ENCODE data around the gene EYS.
"Not testable (repeated sequence)": the region's sequence is repeated elsewhere in the genome, so short reads cannot be mapped to it uniquely, and the experiment has no call there.

Gene EYS

DNA sequence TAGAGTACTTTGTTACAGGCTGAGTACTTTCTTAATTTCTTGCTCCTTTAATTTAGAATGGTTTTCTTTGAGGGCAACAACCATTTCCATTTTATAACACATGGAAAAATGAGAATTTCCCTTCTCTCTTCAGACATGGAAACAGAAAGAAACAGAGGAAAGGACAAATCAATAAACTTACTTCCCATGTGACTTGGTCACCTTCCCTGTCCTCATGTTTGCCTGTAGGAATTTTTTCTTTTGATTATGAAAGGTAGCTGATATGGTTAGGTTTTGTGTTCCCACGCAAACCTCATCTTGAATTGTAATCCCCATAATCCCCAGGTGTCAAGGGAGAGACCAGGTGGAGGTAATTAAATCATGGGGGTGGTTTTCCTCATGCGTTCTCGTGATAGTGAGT lies 1901.7 kb downstream of the EYS start:
- no CpG with 5 or more reads among the region's 3 CpGs for WGBS (ENCODE audit: insufficient coverage)
- CTCF ChIA-PET = interaction anchor here (1.1 kb wide), 1 partner anchor 12 kb away, joined by 3 read pairs; no protein-coding TSS in a partner anchor

DNA sequence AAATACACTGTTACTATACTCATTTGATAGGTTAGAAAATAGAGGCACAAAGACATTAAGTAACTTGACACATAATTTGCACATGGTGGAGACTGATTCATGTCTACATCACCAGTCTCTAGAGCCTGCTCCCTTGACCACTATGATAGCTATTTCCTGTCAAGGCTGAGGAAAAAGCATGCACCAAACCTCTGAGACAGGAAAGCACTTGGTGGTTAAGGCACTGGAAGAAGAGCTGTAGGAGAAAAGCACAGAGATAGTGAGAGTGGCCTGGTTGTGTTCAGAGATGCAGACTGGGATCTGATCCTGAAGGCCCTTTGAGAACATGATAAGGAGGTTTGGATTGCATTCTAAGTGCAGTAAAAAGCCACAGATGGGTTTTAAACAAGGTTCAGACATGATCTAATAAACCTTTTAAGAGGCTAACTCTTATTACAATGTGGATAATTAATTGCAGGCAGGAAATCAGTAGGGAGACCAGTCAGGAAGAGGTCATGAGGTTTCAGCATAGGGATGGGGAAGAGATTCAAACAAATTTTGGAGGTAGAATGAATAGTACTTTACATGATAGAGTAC lies 1902.6 kb downstream of the EYS start:
- no peak for DNase-seq
- no peaks in the 10 kb centered on the region for H3K9me3 ChIP-seq (ENCODE audit: control extremely low read depth in 1 of 5, control insufficient read depth in 4 of 5, insufficient read depth in 2 of 5, low read depth in 1 of 5, low read length in 4 of 5)
- ChIA-PET CTCF (interaction anchor here (0.9 to 2.9 kb wide), 6 partner anchors 10 to 498 kb away, joined by 3 to 19 read pairs (median 6); no protein-coding TSS in a partner anchor), POLR2A (no interaction called here)
- H3K27me3 ChIP-seq (replicated peaks in 2 of 5; ENCODE audit: control insufficient read depth in 4 of 5, insufficient read depth in 5 of 5, low read length in 4 of 5) = no peaks in the 10 kb centered on the region
- no peaks in the 10 kb centered on the region for H3K36me3 ChIP-seq (ENCODE audit: control insufficient read depth in 4 of 4, insufficient read depth in 4 of 4, low read length in 3 of 4)
- no peak overlapping the region for H3K4me3 ChIP-seq (ENCODE audit: control insufficient read depth in 1 of 7, extremely low read depth in 1 of 7, insufficient read depth in 4 of 7, low read depth in 2 of 7, low read length in 6 of 7)
- no peak overlapping the region for H3K27ac ChIP-seq (ENCODE audit: insufficient read depth in 1 of 2, low read depth in 1 of 2, low read length in 2 of 2, poor library complexity in 1 of 2, severe bottlenecking in 2 of 2)
- peaks cover 5 to 28% (median 19%) of the 10 kb centered on the region in 4 experiments for H3K4me1 ChIP-seq (ENCODE audit: control extremely low read depth in 1 of 4, control insufficient read depth in 4 of 4, insufficient read depth in 4 of 4, low read length in 3 of 4)

More for the DNA sequence above, 1901.7 kb downstream of the EYS start:
- no peak for DNase-seq
- H3K36me3 ChIP-seq (ENCODE audit: control insufficient read depth in 4 of 4, insufficient read depth in 4 of 4, low read length in 3 of 4) = no peaks in the 10 kb centered on the region
- H3K27ac ChIP-seq (ENCODE audit: insufficient read depth in 1 of 2, low read depth in 1 of 2, low read length in 2 of 2, poor library complexity in 1 of 2, severe bottlenecking in 2 of 2) = no peak overlapping the region
- H3K4me3 ChIP-seq (ENCODE audit: control insufficient read depth in 1 of 7, extremely low read depth in 1 of 7, insufficient read depth in 4 of 7, low read depth in 2 of 7, low read length in 6 of 7) = no peak overlapping the region
- H3K9me3 ChIP-seq (ENCODE audit: control extremely low read depth in 1 of 5, control insufficient read depth in 4 of 5, insufficient read depth in 2 of 5, low read depth in 1 of 5, low read length in 4 of 5) = no peaks in the 10 kb centered on the region
- H3K4me1 ChIP-seq (ENCODE audit: control extremely low read depth in 1 of 4, control insufficient read depth in 4 of 4, insufficient read depth in 4 of 4, low read length in 3 of 4) = peaks cover 5 to 28% (median 19%) of the 10 kb centered on the region in 4 experiments
- POLR2A ChIA-PET = no interaction called here
- no peaks in the 10 kb centered on the region for H3K27me3 ChIP-seq (replicated peaks in 2 of 5; ENCODE audit: control insufficient read depth in 4 of 5, insufficient read depth in 5 of 5, low read length in 4 of 5)

DNA sequence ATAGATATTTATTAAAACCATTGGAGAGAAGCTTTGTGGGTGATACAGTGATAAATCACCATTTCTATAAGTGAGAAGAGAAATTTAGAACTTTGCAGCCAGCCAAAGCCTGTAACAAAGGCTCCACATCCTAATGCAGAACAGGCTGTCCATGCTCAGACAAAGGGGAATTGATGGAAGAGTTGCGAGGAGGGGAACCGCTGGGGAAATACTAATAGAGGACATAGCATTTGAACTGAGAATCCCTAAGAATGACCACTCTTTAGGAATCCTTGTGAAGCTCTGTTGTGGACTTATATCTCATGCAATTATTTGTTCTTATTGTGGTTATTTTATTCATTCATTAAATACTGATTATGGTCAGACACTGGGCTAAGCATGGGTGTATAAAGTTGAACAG lies 1903.7 kb downstream of the EYS start:
- Histone ChIP-seq H3K4me1 (ENCODE audit: control extremely low read depth in 1 of 4, control insufficient read depth in 4 of 4, insufficient read depth in 4 of 4, low read length in 3 of 4) (peaks cover 5 to 28% (median 19%) of the 10 kb centered on the region in 4 experiments), H3K9me3 (ENCODE audit: control extremely low read depth in 1 of 5, control insufficient read depth in 4 of 5, insufficient read depth in 2 of 5, low read depth in 1 of 5, low read length in 4 of 5) (no peaks in the 10 kb centered on the region), H3K36me3 (ENCODE audit: control insufficient read depth in 4 of 4, insufficient read depth in 4 of 4, low read length in 3 of 4) (no peaks in the 10 kb centered on the region), H3K4me3 (ENCODE audit: control insufficient read depth in 1 of 7, extremely low read depth in 1 of 7, insufficient read depth in 4 of 7, low read depth in 2 of 7, low read length in 6 of 7) (no peak overlapping the region), H3K27ac (ENCODE audit: insufficient read depth in 1 of 2, low read depth in 1 of 2, low read length in 2 of 2, poor library complexity in 1 of 2, severe bottlenecking in 2 of 2) (no peak overlapping the region), H3K27me3 (replicated peaks in 2 of 5; ENCODE audit: control insufficient read depth in 4 of 5, insufficient read depth in 5 of 5, low read length in 4 of 5) (no peaks in the 10 kb centered on the region)
- CTCF ChIA-PET = interaction anchor here (1.1 to 2.9 kb wide), 7 partner anchors 11 to 497 kb away, joined by 3 to 19 read pairs (median 4); no protein-coding TSS in a partner anchor
- WGBS (ENCODE audit: insufficient coverage) = 100% methylated on average over 2 of the region's 2 CpGs
- POLR2A ChIA-PET = no interaction called here
- DNase-seq = no peak

DNA sequence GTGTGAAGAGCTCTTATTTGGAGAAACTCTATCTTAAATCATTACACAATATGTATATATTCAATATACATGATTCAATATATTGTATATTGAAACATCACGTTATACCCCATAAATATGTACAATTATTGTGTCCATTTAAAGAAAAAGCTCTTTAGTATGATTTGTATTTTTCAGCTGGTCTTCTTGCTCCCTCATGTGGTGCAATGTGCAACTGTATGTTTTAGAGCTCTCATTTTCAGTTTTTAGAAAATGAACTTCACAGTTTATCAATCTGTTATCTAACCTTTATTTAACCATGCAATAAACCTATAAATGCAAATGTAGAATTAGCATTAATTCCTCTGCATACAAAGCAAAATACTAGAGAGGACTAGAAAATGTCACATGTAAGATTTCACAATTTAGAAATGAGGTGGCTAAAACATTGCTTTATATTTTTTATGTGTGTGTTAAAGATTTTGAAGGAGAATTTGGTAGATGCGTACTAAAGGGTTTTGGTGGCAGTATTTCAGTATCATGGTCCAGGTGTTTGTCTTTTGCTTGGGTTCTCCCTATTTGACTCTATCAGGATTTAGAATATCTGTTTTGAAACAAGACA lies 1904.3 kb downstream of the EYS start:
- H3K4me1 ChIP-seq (ENCODE audit: control extremely low read depth in 1 of 4, control insufficient read depth in 4 of 4, insufficient read depth in 4 of 4, low read length in 3 of 4) = peaks cover 5 to 28% (median 19%) of the 10 kb centered on the region in 4 experiments
- no peak overlapping the region for H3K4me3 ChIP-seq (ENCODE audit: control insufficient read depth in 1 of 7, extremely low read depth in 1 of 7, insufficient read depth in 4 of 7, low read depth in 2 of 7, low read length in 6 of 7)
- H3K9me3 ChIP-seq (ENCODE audit: control extremely low read depth in 1 of 5, control insufficient read depth in 4 of 5, insufficient read depth in 2 of 5, low read depth in 1 of 5, low read length in 4 of 5) = no peaks in the 10 kb centered on the region
- no peak overlapping the region for H3K27ac ChIP-seq (ENCODE audit: insufficient read depth in 1 of 2, low read depth in 1 of 2, low read length in 2 of 2, poor library complexity in 1 of 2, severe bottlenecking in 2 of 2)
- peak; percentile 24 to 64 (median 53) for DNase-seq
- H3K36me3 ChIP-seq (ENCODE audit: control insufficient read depth in 4 of 4, insufficient read depth in 4 of 4, low read length in 3 of 4) = no peaks in the 10 kb centered on the region
- CTCF ChIA-PET = interaction anchor here (0.8 to 2.9 kb wide), 20 partner anchors 8 to 528 kb away, joined by 3 to 19 read pairs (median 4); partner anchors contain the start of gene PHF3
- POLR2A ChIA-PET = no interaction called here
- WGBS (ENCODE audit: insufficient coverage) = no CpG with 5 or more reads among the region's 2 CpGs
- no peaks in the 10 kb centered on the region for H3K27me3 ChIP-seq (replicated peaks in 2 of 5; ENCODE audit: control insufficient read depth in 4 of 5, insufficient read depth in 5 of 5, low read length in 4 of 5)

DNA sequence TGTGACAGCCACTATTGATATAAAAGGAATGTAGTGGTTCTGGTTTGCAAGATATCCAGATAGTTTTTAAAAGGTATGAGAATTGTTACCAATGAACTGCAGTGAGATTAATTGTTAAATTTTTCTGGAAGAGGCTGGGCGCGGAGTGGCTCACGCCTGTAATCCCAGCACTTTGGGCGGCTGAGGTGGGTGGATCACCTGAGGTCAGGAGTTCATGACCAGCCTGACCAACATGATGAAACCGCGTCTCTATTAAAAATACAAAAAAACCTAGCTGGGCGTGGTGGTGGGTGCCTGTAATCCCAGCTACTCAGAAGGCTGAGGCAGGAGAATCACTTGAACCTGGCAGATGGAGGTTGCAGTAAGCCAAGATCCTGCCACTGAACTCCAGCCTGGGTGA lies 1906.6 kb downstream of the EYS start:
- H3K4me3 ChIP-seq (ENCODE audit: control insufficient read depth in 1 of 7, extremely low read depth in 1 of 7, insufficient read depth in 4 of 7, low read depth in 2 of 7, low read length in 6 of 7); H3K9me3 ChIP-seq (ENCODE audit: control extremely low read depth in 1 of 5, control insufficient read depth in 4 of 5, insufficient read depth in 2 of 5, low read depth in 1 of 5, low read length in 4 of 5); DNase-seq; H3K36me3 ChIP-seq (ENCODE audit: control insufficient read depth in 4 of 4, insufficient read depth in 4 of 4, low read length in 3 of 4); CTCF ChIA-PET; H3K27ac ChIP-seq (ENCODE audit: insufficient read depth in 1 of 2, low read depth in 1 of 2, low read length in 2 of 2, poor library complexity in 1 of 2, severe bottlenecking in 2 of 2); POLR2A ChIA-PET; H3K27me3 ChIP-seq (replicated peaks in 2 of 5; ENCODE audit: control insufficient read depth in 4 of 5, insufficient read depth in 5 of 5, low read length in 4 of 5): not testable (repeated sequence)
- 100% methylated on average over 4 of the region's 7 CpGs for WGBS (ENCODE audit: insufficient coverage)
- H3K4me1 ChIP-seq (ENCODE audit: control extremely low read depth in 1 of 4, control insufficient read depth in 4 of 4, insufficient read depth in 4 of 4, low read length in 3 of 4) = peaks cover 0 to 10% (median 7%) of the 10 kb centered on the region in 4 experiments

DNA sequence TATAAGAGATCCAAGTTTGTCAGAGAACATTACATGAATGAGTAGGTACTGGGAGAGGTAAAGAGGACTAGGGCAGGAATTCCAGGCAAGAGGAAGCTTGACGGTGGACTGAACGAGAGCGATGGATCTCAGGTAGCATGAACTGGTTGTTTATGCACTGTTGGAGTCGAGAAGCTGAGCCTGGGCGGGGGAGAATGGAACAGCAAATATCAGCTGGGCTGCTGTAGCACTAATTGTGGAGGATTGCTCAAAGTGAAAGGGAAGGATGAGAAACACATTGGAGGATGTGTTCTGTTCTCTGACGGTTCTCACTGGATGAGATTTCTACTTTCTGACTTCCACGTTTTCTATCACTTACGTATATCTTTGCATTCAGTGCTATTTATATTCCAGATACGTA lies 1907.2 kb downstream of the EYS start:
- no peaks in the 10 kb centered on the region for H3K9me3 ChIP-seq (ENCODE audit: control extremely low read depth in 1 of 5, control insufficient read depth in 4 of 5, insufficient read depth in 2 of 5, low read depth in 1 of 5, low read length in 4 of 5)
- no peak overlapping the region for H3K27ac ChIP-seq (ENCODE audit: insufficient read depth in 1 of 2, low read depth in 1 of 2, low read length in 2 of 2, poor library complexity in 1 of 2, severe bottlenecking in 2 of 2)
- no peak for DNase-seq
- no peak overlapping the region for H3K4me3 ChIP-seq (ENCODE audit: control insufficient read depth in 1 of 7, extremely low read depth in 1 of 7, insufficient read depth in 4 of 7, low read depth in 2 of 7, low read length in 6 of 7)
- ChIA-PET CTCF (no interaction called here), POLR2A (no interaction called here)
- WGBS (ENCODE audit: insufficient coverage) = 93% methylated on average over 3 of the region's 9 CpGs
- peaks cover 0 to 7% (median 4%) of the 10 kb centered on the region in 4 experiments for H3K4me1 ChIP-seq (ENCODE audit: control extremely low read depth in 1 of 4, control insufficient read depth in 4 of 4, insufficient read depth in 4 of 4, low read length in 3 of 4)
- no peaks in the 10 kb centered on the region for H3K27me3 ChIP-seq (replicated peaks in 2 of 5; ENCODE audit: control insufficient read depth in 4 of 5, insufficient read depth in 5 of 5, low read length in 4 of 5)
- H3K36me3 ChIP-seq (ENCODE audit: control insufficient read depth in 4 of 4, insufficient read depth in 4 of 4, low read length in 3 of 4) = no peaks in the 10 kb centered on the region

DNA sequence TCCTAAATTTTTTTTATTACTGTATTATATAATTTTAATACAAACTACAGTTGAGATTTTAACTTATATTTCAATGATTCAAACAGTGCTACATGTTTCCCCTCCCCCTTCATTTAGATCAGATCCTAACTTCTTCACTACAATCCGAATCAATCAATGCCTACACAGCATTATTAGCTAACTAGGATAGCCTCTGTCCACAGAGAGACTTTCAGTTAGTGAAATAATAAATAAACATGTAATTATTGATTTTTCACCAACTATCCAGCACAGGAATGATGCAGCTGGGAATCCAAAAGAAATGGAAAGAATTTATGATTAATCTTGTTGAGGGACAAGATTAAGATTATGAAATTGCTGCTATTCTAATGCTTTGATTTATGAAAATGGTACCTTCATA lies 1907.7 kb downstream of the EYS start:
- POLR2A ChIA-PET = no interaction called here

More for the DNA sequence above, 1907.7 kb downstream of the EYS start:
- 100% methylated on average over 1 of the region's 1 CpG for WGBS (ENCODE audit: insufficient coverage)
- Histone ChIP-seq H3K36me3 (ENCODE audit: control insufficient read depth in 4 of 4, insufficient read depth in 4 of 4, low read length in 3 of 4) (no peaks in the 10 kb centered on the region), H3K27me3 (replicated peaks in 2 of 5; ENCODE audit: control insufficient read depth in 4 of 5, insufficient read depth in 5 of 5, low read length in 4 of 5) (no peaks in the 10 kb centered on the region), H3K27ac (ENCODE audit: insufficient read depth in 1 of 2, low read depth in 1 of 2, low read length in 2 of 2, poor library complexity in 1 of 2, severe bottlenecking in 2 of 2) (no peak overlapping the region), H3K4me3 (ENCODE audit: control insufficient read depth in 1 of 7, extremely low read depth in 1 of 7, insufficient read depth in 4 of 7, low read depth in 2 of 7, low read length in 6 of 7) (no peak overlapping the region), H3K9me3 (ENCODE audit: control extremely low read depth in 1 of 5, control insufficient read depth in 4 of 5, insufficient read depth in 2 of 5, low read depth in 1 of 5, low read length in 4 of 5) (no peaks in the 10 kb centered on the region), H3K4me1 (ENCODE audit: control extremely low read depth in 1 of 4, control insufficient read depth in 4 of 4, insufficient read depth in 4 of 4, low read length in 3 of 4) (peaks cover 0 to 2% (median 0%) of the 10 kb centered on the region in 4 experiments)
- CTCF ChIA-PET = no interaction called here
- no peak for DNase-seq
